HepG2 (cell line): Measurements from ENCODE around the gene PLCB1. TPM values are rescaled to one million over a fixed set of nuclear protein-coding genes. Genes with fewer than 3 reads are reported as not detected.

ENCODE experiments used
- ATAC-seq: fragments of 200-7000 bp; cut with Tn5 transposase; 3 replicates; pipeline ENCODE4 v1.9.1; 2020; ENCODE audit warnings: mild to moderate bottlenecking, moderate library complexity
- BruUV-seq: library from RNA; stranded (reverse); fragments of 400-500 nt; replicated peaks from 2 replicates; lab custom pipeline; 2021; lab: Mats Ljungman, UMichigan
- CTCF ChIA-PET: fragments of 300-600 bp; formaldehyde crosslinking; extraction: SDS; loops from one replicate; lab custom pipeline; 2021; ENCODE audit warnings: low total read pairs, inconsistent platforms, low intra/inter-chr PET ratio; lab: Yijun Ruan, JAX
- POLR2A ChIA-PET: fragments of 350-600 bp; sonication (Branson Sonifier 250); formaldehyde crosslinking; loops from one replicate; lab custom pipeline; 2020; ENCODE audit warnings: antibody characterized with exemption, inconsistent platforms; lab: Yijun Ruan, JAX
- DNase-seq: peaks from one replicate; pipeline ENCODE4 v3.0.0-alpha.2; 2015; ENCODE audit warnings: low spot score
- FAIRE-seq: peaks from 3 replicates; lab custom pipeline; 2011; peaks lifted over from hg19 to GRCh38; lab: Jason Lieb, UNC
- H2AFZ ChIP-seq: one replicate; pipeline ENCODE4 v1.6.1; 2011; ENCODE audit warnings: low read length, inconsistent platforms
- H3K27ac ChIP-seq: fragments of 300-600 bp; 3 replicates; pipeline ENCODE4 v1.8.0; 2011; ENCODE audit warnings: mixed run types, mild to moderate bottlenecking, mixed read lengths, low read length, inconsistent platforms; ENCODE audit not compliant: insufficient read depth; ENCODE audit errors: extremely low read length
- H3K27me3 ChIP-seq, 2 experiments: fragments of 200-600 bp in 1 of 2; 2 replicates in 1 of 2; 3 replicates in 1 of 2; pipeline versions ENCODE4 v1.6.0 to v1.8.0; 2011; ENCODE audit warnings: low read length in 2 of 2, mild to moderate bottlenecking in 2 of 2, moderate library complexity in 2 of 2, inconsistent platforms in 1 of 2; ENCODE audit not compliant: insufficient read depth in 2 of 2, control insufficient read depth in 1 of 2
- H3K36me3 ChIP-seq, 2 experiments: fragments of 200-600 bp in 1 of 2; replicated peaks in 1 of 2; 2 replicates in 1 of 2; 3 replicates in 1 of 2; pipeline versions ENCODE4 v1.5.1 to v1.8.0; 2011; ENCODE audit warnings: low read length in 2 of 2, inconsistent platforms in 1 of 2; ENCODE audit not compliant: insufficient read depth in 2 of 2, control insufficient read depth in 1 of 2
- H3K4me1 ChIP-seq: 2 replicates; pipeline ENCODE4 v1.5.1; 2012; ENCODE audit warnings: low read length, inconsistent platforms; ENCODE audit not compliant: insufficient read depth
- H3K4me2 ChIP-seq: 2 replicates; pipeline ENCODE4 v1.6.0; 2011; ENCODE audit warnings: low read depth, low read length, inconsistent platforms
- H3K4me3 ChIP-seq, 3 experiments: fragments of 200-600 bp in 1 of 3; sonication (generic), shearing (Covaris generic) in 1 of 3; replicated peaks in 1 of 3; 2 replicates each; pipeline ENCODE4 v1.5.1; 2011 to 2016; ENCODE audit warnings: low read length in 3 of 3, inconsistent platforms in 2 of 3, low read depth in 2 of 3, mild to moderate bottlenecking in 2 of 3, control low read depth in 1 of 3, mixed read lengths in 1 of 3; ENCODE audit not compliant: insufficient read depth in 1 of 3
- H3K79me2 ChIP-seq: one replicate; pipeline ENCODE4 v1.6.1; 2011; ENCODE audit warnings: low read length, inconsistent platforms; ENCODE audit not compliant: insufficient read depth
- H3K9ac ChIP-seq: 2 replicates; pipeline ENCODE4 v1.6.0; 2011; ENCODE audit warnings: mild to moderate bottlenecking, low read depth, low read length, inconsistent platforms; ENCODE audit not compliant: insufficient read depth
- H3K9me3 ChIP-seq: 2 replicates; pipeline ENCODE4 v1.5.1; 2012; ENCODE audit warnings: mild to moderate bottlenecking, low read length
- H4K20me1 ChIP-seq: 2 replicates; pipeline ENCODE4 v1.6.0; 2011; ENCODE audit warnings: inconsistent platforms, mild to moderate bottlenecking, low read length, moderate library complexity; ENCODE audit not compliant: insufficient read depth
- FOXK1 ChIP-seq: sonication (generic); formaldehyde crosslinking; IDR thresholded peaks from 2 replicates; pipeline ENCODE4 v1.4.0; 2020; ENCODE audit warnings: low read depth, missing genetic modification reagents, borderline replicate concordance
- THYN1 ChIP-seq: sonication (generic); formaldehyde crosslinking; IDR thresholded peaks from 2 replicates; pipeline ENCODE4 v1.8.1; 2023; ENCODE audit warnings: low read depth, mild to moderate bottlenecking, moderate library complexity, missing genetic modification reagents, borderline replicate concordance
- ZNF724P ChIP-seq: sonication (generic); formaldehyde crosslinking; IDR thresholded peaks from 2 replicates; pipeline ENCODE4 v1.8.0; 2022; ENCODE audit warnings: missing genetic modification reagents, borderline replicate concordance
- ZNF782 ChIP-seq: sonication (generic); formaldehyde crosslinking; IDR thresholded peaks from 2 replicates; pipeline ENCODE4 v1.4.0; 2020; ENCODE audit warnings: missing genetic modification reagents, mild to moderate bottlenecking, borderline replicate concordance
- WGBS: methylation state at CpG from one replicate; pipeline ENCODE4 v1.1.6; 2017; ENCODE audit warnings: low lambda C conversion rate; 5-methylcytosine and 5-hydroxymethylcytosine counted together
- in situ Hi-C: cut with HindIII; loops from 2 replicates; pipeline ENCODE4 v1.10.0; 2017; ENCODE audit warnings: low pct_unique_long_range_greater_than_20kb; ENCODE audit not compliant: extremely low pct_ligation_motif_present
- intact Hi-C: fragments of 100-400 bp; cut with micrococcal nuclease; formaldehyde crosslinking; loops from one replicate; pipeline ENCODE4 v1.10.0; 2022; ENCODE audit not compliant: unreplicated experiment
- polyA plus RNA-seq, 8 experiments: library from polyadenylated mRNA; depleted of rRNA in 3 of 8; stranded (reverse) in 7 of 8; unstranded in 1 of 8; fragments of >200 nt; fragmentation: Illumina TruSeq in 4 of 8; extraction: Trizol in 4 of 8; gene quantifications; 2 replicates each; pipeline versions ENCODE4 v1.2.1 to v1.2.3, GENCODE V29; 2011 to 2016; ENCODE audit warnings: low read depth in 4 of 8, missing spikeins in 1 of 8, mixed read lengths in 1 of 8; ENCODE audit not compliant: insufficient read depth in 1 of 8
- total RNA-seq, 5 experiments: library from RNA; depleted of rRNA; stranded (reverse); fragments of >200 nt; fragmentation: Illumina TruSeq; extraction: Trizol; gene quantifications; 2 replicates each; pipeline ENCODE4 v1.2.3, GENCODE V29; 2016; ENCODE audit warnings: low read depth in 1 of 5
- TF ChIP-seq, protein P1 (sequence below): sonication (generic); formaldehyde crosslinking; IDR thresholded peaks from 2 replicates; pipeline ENCODE4 v1.4.0; 2020; ENCODE audit warnings: missing genetic modification reagents, borderline replicate concordance
- TF ChIP-seq, protein P2 (sequence below): sonication (generic); formaldehyde crosslinking; IDR thresholded peaks from 2 replicates; pipeline ENCODE4 v1.5.0; 2020; ENCODE audit warnings: mild to moderate bottlenecking, missing genetic modification reagents

PLCB1 gene
- total and polyA plus RNA-seq, 2 of the 13 experiments (the other 11 are each of a cell fraction or from before 2014, with no cell fraction given), result 42.4 to 55.9 TPM

GRCh38 chr20:8228315-8228714 lies 96.2 kb downstream of the PLCB1 start:
- 94% methylated on average over 3 of the region's 3 CpGs for WGBS
- Histone ChIP-seq H2AFZ (no peak overlapping the region), H3K36me3 (no peaks in the 10 kb centered on the region; a peak in 3 of 5 replicates), H3K27me3 (no peaks in the 10 kb centered on the region), H3K9me3 (no peaks in the 10 kb centered on the region), H3K79me2 (peaks cover 5% of the 10 kb centered on the region), H3K4me2 (no peak overlapping the region), H3K9ac (no peak overlapping the region), H4K20me1 (no peaks in the 10 kb centered on the region), H3K4me1 (peaks cover 28% of the 10 kb centered on the region), H3K27ac (no peak overlapping the region), H3K4me3 (no peak overlapping the region)
- in situ Hi-C loops (no loop called here), intact Hi-C loops (no loop called here)
- TF ChIP-seq, protein P1, sequence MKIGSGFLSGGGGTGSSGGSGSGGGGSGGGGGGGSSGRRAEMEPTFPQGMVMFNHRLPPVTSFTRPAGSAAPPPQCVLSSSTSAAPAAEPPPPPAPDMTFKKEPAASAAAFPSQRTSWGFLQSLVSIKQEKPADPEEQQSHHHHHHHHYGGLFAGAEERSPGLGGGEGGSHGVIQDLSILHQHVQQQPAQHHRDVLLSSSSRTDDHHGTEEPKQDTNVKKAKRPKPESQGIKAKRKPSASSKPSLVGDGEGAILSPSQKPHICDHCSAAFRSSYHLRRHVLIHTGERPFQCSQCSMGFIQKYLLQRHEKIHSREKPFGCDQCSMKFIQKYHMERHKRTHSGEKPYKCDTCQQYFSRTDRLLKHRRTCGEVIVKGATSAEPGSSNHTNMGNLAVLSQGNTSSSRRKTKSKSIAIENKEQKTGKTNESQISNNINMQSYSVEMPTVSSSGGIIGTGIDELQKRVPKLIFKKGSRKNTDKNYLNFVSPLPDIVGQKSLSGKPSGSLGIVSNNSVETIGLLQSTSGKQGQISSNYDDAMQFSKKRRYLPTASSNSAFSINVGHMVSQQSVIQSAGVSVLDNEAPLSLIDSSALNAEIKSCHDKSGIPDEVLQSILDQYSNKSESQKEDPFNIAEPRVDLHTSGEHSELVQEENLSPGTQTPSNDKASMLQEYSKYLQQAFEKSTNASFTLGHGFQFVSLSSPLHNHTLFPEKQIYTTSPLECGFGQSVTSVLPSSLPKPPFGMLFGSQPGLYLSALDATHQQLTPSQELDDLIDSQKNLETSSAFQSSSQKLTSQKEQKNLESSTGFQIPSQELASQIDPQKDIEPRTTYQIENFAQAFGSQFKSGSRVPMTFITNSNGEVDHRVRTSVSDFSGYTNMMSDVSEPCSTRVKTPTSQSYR (CRISPR knock-in tag), result peak; percentile 51; the same call in 1 of the 2 replicates
- no peak for TF ChIP-seq FOXK1 (CRISPR knock-in tag)
- FAIRE-seq, result no peak
- CTCF ChIA-PET, result no interaction called here
- ATAC-seq, result no peak
- POLR2A ChIA-PET, result no interaction called here
- BruUV-seq, result no TSS peak
- no peak for DNase-seq

DNA sequence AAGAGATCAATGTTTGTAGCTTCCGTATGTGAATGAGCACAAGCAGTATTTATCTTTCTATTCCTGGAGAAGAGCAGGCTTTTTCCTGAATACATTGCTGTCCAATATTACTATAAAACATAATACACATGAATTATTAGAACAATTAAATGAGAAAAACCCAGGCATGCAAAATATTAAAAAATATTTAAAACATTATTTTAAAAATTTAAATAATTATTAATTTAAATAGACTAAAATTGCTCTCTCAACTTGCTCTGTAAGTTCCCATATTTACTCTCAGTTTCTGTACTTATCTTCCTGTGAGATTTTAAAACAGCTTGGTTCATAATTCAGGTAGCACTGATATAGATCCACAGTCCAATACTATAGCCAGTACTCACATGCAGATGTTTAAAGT lies 97.0 kb downstream of the PLCB1 start:
- POLR2A ChIA-PET, result no interaction called here
- no peak overlapping the region for H3K4me2 ChIP-seq
- no peaks in the 10 kb centered on the region for H3K9me3 ChIP-seq
- no peak overlapping the region for H3K4me3 ChIP-seq
- ATAC-seq (no peak), DNase-seq (no peak), FAIRE-seq (no peak)
- WGBS, result 92% methylated on average over 1 of the region's 1 CpG
- CTCF ChIA-PET, result no interaction called here
- H3K27ac ChIP-seq, result no peak overlapping the region
- no peak overlapping the region for H2AFZ ChIP-seq
- in situ Hi-C loops (no loop called here), intact Hi-C loops (no loop called here)
- H3K4me1 ChIP-seq, result peaks cover 24% of the 10 kb centered on the region
- peaks cover 11% of the 10 kb centered on the region for H3K79me2 ChIP-seq
- TF ChIP-seq ZNF724P (CRISPR knock-in tag) (no peak), THYN1 (CRISPR knock-in tag) (no peak), ZNF782 (CRISPR knock-in tag) (no peak)
- TF ChIP-seq, protein P2, sequence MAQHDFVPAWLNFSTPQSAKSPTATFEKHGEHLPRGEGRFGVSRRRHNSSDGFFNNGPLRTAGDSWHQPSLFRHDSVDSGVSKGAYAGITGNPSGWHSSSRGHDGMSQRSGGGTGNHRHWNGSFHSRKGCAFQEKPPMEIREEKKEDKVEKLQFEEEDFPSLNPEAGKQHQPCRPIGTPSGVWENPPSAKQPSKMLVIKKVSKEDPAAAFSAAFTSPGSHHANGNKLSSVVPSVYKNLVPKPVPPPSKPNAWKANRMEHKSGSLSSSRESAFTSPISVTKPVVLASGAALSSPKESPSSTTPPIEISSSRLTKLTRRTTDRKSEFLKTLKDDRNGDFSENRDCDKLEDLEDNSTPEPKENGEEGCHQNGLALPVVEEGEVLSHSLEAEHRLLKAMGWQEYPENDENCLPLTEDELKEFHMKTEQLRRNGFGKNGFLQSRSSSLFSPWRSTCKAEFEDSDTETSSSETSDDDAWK (CRISPR knock-in tag), result no peak
- no peak overlapping the region for H3K9ac ChIP-seq
- no peaks in the 10 kb centered on the region; a peak in 3 of 5 replicates for H3K36me3 ChIP-seq
- no peaks in the 10 kb centered on the region for H4K20me1 ChIP-seq
- no TSS peak for BruUV-seq
- no peaks in the 10 kb centered on the region for H3K27me3 ChIP-seq
